ENCODE results near the gene LINGO1. TPM values are rescaled to one million over a fixed set of nuclear protein-coding genes. Genes with fewer than 3 reads are reported as not detected.

LINGO1 gene
- total and polyA plus RNA-seq, 2 donors (not counting 3 experiments of a cell fraction or from before 2014, with no cell fraction given), result 0.15 to 0.33 TPM

DNA sequence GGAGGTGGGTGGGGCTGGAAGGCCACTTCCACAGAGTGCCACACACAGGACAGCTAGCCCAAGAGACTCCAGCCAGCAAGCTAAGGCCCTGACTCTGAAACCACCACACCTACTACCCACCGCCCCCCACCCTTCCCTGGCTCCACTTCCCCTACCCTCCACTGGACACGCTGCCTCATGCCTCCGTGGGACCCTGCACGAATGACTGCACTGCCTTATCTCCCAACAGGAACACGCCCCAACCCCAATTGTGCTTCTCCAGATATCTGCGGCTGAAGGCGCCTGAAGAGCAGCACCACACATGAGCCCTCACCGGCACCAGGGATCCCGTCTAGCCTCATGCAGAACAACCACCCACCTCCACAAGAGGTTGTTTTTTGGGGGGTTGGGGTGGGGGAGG, 2.7 kb downstream of the LINGO1 start:
- H3K79me2 ChIP-seq (ENCODE audit: control insufficient read depth, insufficient read depth, low read length), result no peaks in the 10 kb centered on the region
- H3K4me3 ChIP-seq (replicated peaks in 1 of 3; ENCODE audit: insufficient read depth in 1 of 3, low read depth in 1 of 3, low read length in 3 of 3), result no peak overlapping the region
- dilution Hi-C loops (cut with MboI; ENCODE audit: extremely low pct_ligation_motif_present, low sequenced_read_pairs) (no loop called here), intact Hi-C loops (cut with micrococcal nuclease) (loop anchor here (5.0 to 10.0 kb wide), 3 partner anchors 155 to 523 kb away; no protein-coding TSS in a partner anchor)
- no peaks in the 10 kb centered on the region for H3K36me3 ChIP-seq (ENCODE audit: control insufficient read depth in 2 of 2, extremely low read depth in 1 of 2, insufficient read depth in 2 of 2, low read length in 2 of 2)
- H3K27ac ChIP-seq (ENCODE audit: insufficient read depth, low read depth, low read length), result no peak overlapping the region
- POLR2A ChIA-PET, result no interaction called here
- H3K4me2 ChIP-seq (ENCODE audit: insufficient read depth, low read length), result no peak overlapping the region
- no peak overlapping the region for H2AFZ ChIP-seq (ENCODE audit: low read depth, low read length)
- H3K9me1 ChIP-seq (replicated peaks; ENCODE audit: control insufficient read depth, extremely low read depth, insufficient read depth, low read length), result no peaks in the 10 kb centered on the region
- no peaks in the 10 kb centered on the region for H4K20me1 ChIP-seq (replicated peaks; ENCODE audit: control insufficient read depth, extremely low read depth, insufficient read depth, low read length)
- peaks cover 32 to 39% of the 10 kb centered on the region in 2 experiments for H3K27me3 ChIP-seq (ENCODE audit: control insufficient read depth in 2 of 2, insufficient read depth in 2 of 2, low read length in 2 of 2)
- FAIRE-seq (no peak), DNase-seq (ENCODE audit: low read depth, low spot score) (no peak)
- no TSS peak for BruUV-seq (replicated peaks)
- no peak overlapping the region for H3K9ac ChIP-seq (replicated peaks; ENCODE audit: extremely low read depth, insufficient read depth, low read length)
- H3K9me3 ChIP-seq (replicated peaks; ENCODE audit: control insufficient read depth, insufficient read depth, low read length), result no peaks in the 10 kb centered on the region
- H3K4me1 ChIP-seq (ENCODE audit: control insufficient read depth, extremely low read depth, insufficient read depth, low read length), result peaks cover 3% of the 10 kb centered on the region
- TF ChIP-seq, protein P1, sequence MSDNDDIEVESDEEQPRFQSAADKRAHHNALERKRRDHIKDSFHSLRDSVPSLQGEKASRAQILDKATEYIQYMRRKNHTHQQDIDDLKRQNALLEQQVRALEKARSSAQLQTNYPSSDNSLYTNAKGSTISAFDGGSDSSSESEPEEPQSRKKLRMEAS (IDR thresholded peaks at IDR 0.05; ENCODE audit: insufficient read depth, insufficient read length), result no peak
- TF ChIP-seq POLR2AphosphoS5 (IDR thresholded peaks at IDR 0.05; ENCODE audit: insufficient read depth, low read depth, low read length), result no peak
- TF ChIP-seq FOS (IDR thresholded peaks at IDR 0.05; ENCODE audit: borderline replicate concordance, insufficient read depth, low read length), result no peak
- TF ChIP-seq, protein P2, sequence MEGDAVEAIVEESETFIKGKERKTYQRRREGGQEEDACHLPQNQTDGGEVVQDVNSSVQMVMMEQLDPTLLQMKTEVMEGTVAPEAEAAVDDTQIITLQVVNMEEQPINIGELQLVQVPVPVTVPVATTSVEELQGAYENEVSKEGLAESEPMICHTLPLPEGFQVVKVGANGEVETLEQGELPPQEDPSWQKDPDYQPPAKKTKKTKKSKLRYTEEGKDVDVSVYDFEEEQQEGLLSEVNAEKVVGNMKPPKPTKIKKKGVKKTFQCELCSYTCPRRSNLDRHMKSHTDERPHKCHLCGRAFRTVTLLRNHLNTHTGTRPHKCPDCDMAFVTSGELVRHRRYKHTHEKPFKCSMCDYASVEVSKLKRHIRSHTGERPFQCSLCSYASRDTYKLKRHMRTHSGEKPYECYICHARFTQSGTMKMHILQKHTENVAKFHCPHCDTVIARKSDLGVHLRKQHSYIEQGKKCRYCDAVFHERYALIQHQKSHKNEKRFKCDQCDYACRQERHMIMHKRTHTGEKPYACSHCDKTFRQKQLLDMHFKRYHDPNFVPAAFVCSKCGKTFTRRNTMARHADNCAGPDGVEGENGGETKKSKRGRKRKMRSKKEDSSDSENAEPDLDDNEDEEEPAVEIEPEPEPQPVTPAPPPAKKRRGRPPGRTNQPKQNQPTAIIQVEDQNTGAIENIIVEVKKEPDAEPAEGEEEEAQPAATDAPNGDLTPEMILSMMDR (IDR thresholded peaks at IDR 0.05; ENCODE audit: extremely low read depth in 1 of 2, insufficient read depth in 1 of 2, low read depth in 1 of 2, low read length in 2 of 2), result no peak
- TF ChIP-seq POLR2A (IDR thresholded peaks at IDR 0.05; ENCODE audit: low read depth, low read length), result no peak
- TF ChIP-seq MYC (IDR thresholded peaks at IDR 0.05; ENCODE audit: low read depth, low read length), result no peak
- TF ChIP-seq JUN (IDR thresholded peaks at IDR 0.05; ENCODE audit: borderline replicate concordance, insufficient read depth, insufficient read length, low read depth), result no peak
- no peak for TF ChIP-seq GATA2 (IDR thresholded peaks at IDR 0.05; ENCODE audit: insufficient read depth, insufficient read length, low read depth, low read length)
- CTCF ChIA-PET, result interaction anchor here (1.8 to 2.4 kb wide), 3 partner anchors 191 to 511 kb away, joined by 5 to 17 read pairs (median 13); no protein-coding TSS in a partner anchor

Measured in endothelial cell of umbilical vein (primary cell).